GM21528 (cell line): ENCODE measurements around the gene SPSB1.
"Not testable (repeated sequence)": the region's sequence is repeated elsewhere in the genome, so short reads cannot be mapped to it uniquely, and the experiment has no call there.

Experiments used
- ATAC-seq: cut with Tn5 transposase; IDR thresholded peaks from one replicate; pipeline ENCODE4 v1.9.1; 2021; ENCODE audit warnings: mild to moderate bottlenecking, moderate library complexity; ENCODE audit not compliant: unreplicated experiment, low FRiP score

Gene SPSB1

GRCh38 chr1:9384128-9384527 lies 91.4 kb downstream of the SPSB1 start:
- no peak for ATAC-seq

GRCh38 chr1:9384751-9385245 lies 92.1 kb downstream of the SPSB1 start:
- no peak for ATAC-seq

GRCh38 chr1:9385392-9385791 lies 92.7 kb downstream of the SPSB1 start:
- not testable (repeated sequence) for ATAC-seq

GRCh38 chr1:9385801-9386573 lies 93.3 kb downstream of the SPSB1 start:
- ATAC-seq, result no peak

- no peak for ATAC-seq
Measured at GRCh38 chr1:9388335-9389180, 95.9 kb downstream of the SPSB1 start.

- ATAC-seq, result no peak
Measured at GRCh38 chr1:9389968-9390367, 97.3 kb downstream of the SPSB1 start.

GRCh38 chr1:9391620-9392019 lies 98.9 kb downstream of the SPSB1 start:
- ATAC-seq, result no peak

GRCh38 chr1:9394010-9394409 lies 101.3 kb downstream of the SPSB1 start:
- no peak for ATAC-seq

- ATAC-seq, result no peak
Measured at GRCh38 chr1:9395018-9395417, 102.3 kb downstream of the SPSB1 start.

- no peak for ATAC-seq
Measured at GRCh38 chr1:9397047-9397446, 104.4 kb downstream of the SPSB1 start.

GRCh38 chr1:9397997-9398526 lies 105.4 kb downstream of the SPSB1 start:
- no peak for ATAC-seq

GRCh38 chr1:9399510-9400424 lies 107.1 kb downstream of the SPSB1 start:
- ATAC-seq, result no peak

GRCh38 chr1:9400425-9401079 lies 107.9 kb downstream of the SPSB1 start:
- ATAC-seq, result no peak

- ATAC-seq, result no peak
Measured at GRCh38 chr1:9401080-9401453, 108.4 kb downstream of the SPSB1 start.

GRCh38 chr1:9402256-9402616 lies 109.5 kb downstream of the SPSB1 start:
- no peak for ATAC-seq

GRCh38 chr1:9402717-9403225 lies 110.1 kb downstream of the SPSB1 start:
- no peak for ATAC-seq

GRCh38 chr1:9404117-9404914 lies 111.6 kb downstream of the SPSB1 start:
- ATAC-seq, result no peak

GRCh38 chr1:9406111-9406510 lies 113.4 kb downstream of the SPSB1 start:
- no peak for ATAC-seq

GRCh38 chr1:9410737-9411297 lies 118.1 kb downstream of the SPSB1 start:
- no peak for ATAC-seq
